HL-60/S4 treated with retinoic acid at 250 ng/mL for 4 days and 3 days (cell line): ENCODE data around the gene LYPD6.

Experiments
- in situ Hi-C: fragments of 300-500 bp; cut with MboI; formaldehyde crosslinking; loops from 2 replicates; pipeline ENCODE4 v1.7.0; 2022; ENCODE audit warnings: low sequenced_read_pairs

The LYPD6 gene

DNA sequence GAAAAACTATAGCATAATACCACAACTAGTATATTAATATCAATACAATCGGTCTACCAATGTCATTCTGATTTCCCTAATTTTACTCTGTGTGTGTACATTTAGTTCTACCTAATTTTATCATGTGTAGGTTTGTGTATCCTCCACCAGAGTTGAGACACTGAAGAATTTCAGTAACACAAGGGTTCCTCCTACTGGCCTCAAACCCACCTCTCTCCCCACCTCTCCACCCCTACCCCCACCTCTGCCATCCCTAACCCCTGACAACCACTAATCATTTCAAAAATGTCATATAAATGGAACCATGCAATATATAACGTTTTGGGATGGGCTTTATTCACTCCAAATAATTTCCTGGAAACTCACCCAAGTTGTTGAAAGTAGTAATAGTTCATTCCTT lies 117.9 kb downstream of the LYPD6 start:
- in situ Hi-C loops, result no loop called here

DNA sequence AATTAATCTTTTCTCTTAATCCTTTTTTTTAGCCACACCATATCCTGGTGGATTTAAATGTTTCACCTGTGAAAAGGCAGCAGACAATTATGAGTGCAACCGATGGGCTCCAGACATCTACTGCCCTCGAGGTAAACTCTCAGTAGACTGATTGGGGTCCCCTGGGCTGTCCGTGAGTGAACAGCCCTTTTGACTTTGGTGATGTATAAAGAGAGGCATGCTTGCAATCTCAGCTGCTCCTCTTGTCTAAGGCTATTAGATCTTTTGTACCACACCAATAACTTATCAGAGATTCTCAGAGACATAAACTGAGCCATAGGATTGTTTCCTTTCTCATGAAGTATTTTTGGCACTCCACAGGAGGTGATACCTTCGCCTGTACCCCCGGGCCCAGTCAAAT lies 118.6 kb downstream of the LYPD6 start:
- in situ Hi-C loops, result no loop called here

DNA sequence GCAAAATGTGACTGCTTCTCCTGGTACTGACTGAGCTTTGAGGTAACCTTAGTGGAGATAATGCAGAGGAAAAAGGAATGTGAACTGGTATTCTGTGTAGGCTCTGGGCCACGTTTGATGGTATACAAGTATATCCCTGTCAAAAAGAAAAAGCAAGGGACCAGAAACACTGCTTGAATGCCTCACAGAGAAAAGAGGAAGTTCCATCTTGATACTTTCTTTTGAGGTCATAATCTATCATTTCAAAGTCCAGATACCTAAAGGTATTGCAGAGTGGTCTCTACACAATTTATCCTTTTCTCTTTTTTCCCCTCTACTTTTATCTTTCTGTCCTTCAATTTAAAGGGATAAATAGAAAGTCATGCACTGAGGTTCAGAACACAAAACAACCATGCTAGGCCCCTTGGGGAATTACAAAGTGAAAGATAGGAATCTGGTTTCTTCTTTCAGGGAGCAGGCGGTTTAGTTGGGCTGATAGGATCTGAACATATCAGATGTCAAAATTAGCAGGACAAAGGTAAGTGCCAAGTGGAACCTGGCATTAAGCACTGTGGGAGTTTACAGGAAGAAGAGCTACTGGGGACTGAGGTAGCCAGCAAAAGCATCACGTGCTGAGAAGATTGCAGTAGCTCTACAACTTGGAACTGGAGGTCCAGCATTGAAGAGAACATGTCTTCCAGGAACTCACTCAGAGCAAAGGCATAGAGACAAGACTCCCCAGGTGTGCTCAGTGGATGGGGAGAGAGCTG lies 121.2 kb downstream of the LYPD6 start:
- in situ Hi-C loops, result no loop called here

DNA sequence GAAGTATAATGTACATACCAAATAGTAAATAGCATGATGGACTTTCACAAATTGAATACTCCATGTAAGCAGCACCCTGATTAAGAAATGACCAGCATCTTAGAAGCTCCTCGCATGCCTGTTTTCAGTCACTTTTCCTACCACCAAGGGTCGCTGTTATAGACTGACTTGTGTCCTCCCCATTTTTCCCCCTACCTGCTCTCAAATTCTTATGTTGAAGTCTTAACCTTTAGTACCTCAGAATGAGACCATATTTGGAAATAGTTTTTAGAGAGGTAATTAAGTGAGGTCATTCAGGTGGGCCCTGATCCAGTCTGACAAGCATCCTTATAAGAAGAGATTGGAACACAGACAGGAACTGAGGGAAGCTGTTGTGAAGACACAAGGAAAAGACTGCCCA lies 125.9 kb downstream of the LYPD6 start:
- in situ Hi-C loops, result no loop called here

DNA sequence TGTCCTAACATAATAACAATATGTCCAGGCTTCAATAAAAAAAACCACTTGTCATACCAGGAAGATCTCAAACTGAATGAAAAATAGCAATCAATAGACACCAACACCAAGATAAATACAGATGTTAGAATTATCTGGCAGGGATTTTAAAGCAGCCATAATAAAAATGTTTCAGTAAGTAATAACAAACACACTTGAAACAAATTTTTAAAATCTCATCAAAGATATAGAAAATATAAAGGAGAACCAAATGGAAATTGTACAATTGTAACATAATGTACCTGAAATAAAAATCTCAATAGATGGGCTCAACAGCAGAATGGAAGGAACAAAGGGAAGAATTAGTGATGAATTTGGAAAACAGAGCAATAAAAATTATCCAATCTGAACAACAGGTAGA lies 128.1 kb downstream of the LYPD6 start:
- in situ Hi-C loops, result no loop called here

DNA sequence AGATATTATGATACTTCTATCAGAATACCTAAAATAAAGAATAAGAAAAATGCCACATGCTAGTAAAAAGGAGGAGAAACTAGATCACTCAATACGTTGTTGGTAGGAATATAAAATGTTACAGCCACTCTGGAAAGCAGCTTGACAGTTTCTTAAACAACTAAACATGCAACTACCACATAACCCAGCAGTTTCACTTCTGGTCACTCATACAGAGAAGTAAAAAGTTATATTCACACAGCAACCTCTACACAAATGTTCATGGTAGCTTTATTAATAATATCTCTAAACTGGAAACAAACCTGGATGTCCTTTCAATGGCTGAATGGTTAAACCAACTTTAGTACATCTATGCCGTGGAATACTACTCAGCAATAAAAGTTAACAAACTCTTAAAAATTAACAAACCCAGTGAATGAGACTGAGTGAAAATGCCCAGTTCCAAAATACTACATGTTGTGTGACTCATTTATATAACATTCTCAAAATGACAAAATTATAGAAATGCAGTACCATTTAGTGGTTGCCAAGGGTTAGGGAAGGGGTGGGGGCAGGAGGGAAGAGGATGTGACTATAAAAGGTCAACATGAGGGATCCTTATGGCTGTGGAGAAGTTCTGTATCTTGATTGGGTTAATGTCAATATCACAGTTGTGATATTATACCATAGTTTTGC lies 133.1 kb downstream of the LYPD6 start:
- in situ Hi-C loops, result no loop called here

DNA sequence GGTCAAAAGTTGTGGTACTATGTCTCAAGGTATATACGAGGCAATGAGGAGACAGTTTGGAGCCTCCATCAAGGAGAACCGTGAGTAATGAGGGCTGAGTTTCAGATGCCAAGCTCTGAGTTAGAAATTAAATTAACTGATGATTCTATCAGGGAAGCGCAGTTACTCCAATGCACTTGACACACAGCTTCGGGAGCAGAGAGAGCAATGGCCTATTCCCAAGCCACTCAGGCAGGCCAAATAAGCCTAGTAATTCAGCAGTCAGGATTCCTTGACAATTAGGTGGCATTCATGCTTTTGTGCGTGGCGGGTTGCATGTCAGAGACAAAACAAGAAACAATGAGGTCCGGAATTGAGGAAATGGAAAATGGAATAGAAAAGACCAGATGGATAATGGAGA lies 134.0 kb downstream of the LYPD6 start:
- in situ Hi-C loops, result no loop called here

DNA sequence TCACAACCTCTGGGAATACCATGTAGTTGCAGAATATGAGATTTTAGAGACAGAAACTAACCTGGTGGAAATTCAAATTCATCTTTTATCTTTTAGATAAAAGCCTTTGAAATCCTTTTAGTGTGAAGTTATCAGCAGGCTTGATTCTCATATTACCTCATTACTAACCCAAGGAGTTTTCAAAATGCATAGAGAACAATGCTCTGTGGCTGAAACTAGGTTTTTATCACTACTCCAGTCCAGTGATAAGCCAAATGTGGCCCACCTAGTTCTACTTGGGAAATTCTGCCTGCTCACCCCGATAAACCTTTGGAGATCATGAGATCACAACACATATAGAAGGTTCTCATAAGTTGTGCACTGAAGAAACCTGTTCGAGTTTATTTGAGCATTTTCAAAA lies 135.5 kb downstream of the LYPD6 start:
- in situ Hi-C loops, result no loop called here

DNA sequence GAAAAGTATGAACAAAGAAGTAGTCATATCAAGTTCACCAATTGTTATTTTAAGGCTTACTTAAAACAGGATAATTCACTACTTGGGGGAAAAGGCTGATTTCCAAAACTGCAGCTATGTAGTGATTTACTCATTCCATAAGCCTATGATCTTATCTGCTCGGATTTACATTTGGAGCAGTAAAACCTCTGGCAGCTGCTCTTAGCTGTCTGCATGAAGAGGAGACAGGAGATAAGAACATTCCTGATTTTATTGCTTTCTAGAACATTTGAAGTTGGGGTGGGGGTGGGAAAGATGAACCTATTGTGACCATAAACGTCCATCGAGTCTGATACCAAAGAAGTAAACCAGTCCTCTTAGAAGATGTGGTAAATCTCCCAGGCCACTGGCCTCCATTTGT lies 136.2 kb downstream of the LYPD6 start:
- in situ Hi-C loops, result no loop called here

DNA sequence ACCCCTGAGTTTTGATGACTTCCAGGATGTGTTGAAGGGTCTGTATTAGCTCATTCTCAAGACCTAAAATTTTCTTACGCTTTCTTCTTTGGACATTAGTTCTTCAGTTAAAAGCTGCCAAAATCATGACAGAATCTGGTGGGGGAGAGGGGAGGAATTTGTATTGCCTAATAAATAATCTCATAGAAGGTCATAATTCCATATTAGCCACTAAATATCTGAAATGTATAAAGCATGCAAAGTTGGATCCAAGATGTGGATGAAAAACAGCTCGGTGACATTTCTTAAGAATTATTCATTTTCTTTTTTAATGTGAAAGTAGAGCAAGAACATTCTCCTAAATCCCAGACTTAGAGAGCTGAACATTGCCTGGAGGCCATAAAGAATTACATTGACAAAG lies 137.0 kb downstream of the LYPD6 start:
- in situ Hi-C loops, result no loop called here

DNA sequence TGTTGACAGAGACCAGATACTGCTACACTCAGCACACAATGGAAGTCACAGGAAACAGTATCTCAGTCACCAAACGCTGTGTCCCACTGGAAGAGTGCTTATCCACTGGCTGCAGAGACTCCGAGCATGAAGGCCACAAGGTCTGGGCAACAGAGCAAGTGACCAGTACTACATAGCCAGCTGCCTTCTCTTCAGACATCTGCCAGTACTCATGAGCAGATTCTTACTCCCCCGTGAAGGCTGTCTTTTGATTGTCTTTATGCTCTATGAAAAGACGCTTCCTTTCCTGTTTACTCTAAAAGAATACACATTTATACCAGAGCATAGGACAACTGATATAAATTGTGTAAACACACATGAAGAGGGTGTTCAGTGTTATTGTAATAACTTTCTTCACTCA lies 138.2 kb downstream of the LYPD6 start:
- in situ Hi-C loops, result no loop called here

DNA sequence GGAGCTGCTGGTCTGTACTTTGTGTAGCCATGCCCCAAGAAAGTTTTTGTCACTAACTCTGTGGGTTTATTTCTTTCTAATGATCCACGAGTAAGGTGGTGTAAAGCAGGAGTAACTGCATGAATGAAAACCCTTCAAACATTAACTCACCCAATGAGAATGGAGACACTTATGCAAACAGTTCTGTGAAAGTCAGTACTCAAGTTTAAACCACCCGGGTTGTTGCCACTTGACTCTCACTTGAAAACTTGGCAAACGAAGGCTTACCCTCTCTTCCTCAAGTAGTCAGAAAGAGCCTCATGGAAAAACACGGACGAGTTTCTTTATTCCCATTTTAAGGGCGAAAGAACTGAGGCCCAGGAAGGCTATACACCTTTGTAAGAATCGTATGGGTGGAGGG lies 139.7 kb downstream of the LYPD6 start:
- in situ Hi-C loops, result no loop called here

DNA sequence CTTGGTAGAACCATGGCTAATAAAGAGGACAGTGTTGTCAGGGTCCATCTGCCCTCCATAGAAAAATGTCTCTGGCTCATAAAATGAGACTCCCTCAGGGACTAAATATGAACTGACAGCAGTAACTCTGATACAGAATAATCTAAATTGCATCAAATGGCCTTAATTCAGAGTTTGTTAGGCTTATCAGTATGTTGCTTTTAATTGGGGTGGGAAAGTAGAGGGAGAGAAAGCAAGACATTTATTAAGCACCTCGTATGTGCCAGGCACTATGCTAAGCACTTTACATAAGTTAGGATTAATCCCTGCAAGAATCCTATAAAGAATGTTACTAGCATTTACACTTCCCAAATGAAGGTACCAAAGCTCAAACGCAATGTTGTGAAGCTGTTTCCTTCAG lies 142.0 kb downstream of the LYPD6 start:
- in situ Hi-C loops, result no loop called here

DNA sequence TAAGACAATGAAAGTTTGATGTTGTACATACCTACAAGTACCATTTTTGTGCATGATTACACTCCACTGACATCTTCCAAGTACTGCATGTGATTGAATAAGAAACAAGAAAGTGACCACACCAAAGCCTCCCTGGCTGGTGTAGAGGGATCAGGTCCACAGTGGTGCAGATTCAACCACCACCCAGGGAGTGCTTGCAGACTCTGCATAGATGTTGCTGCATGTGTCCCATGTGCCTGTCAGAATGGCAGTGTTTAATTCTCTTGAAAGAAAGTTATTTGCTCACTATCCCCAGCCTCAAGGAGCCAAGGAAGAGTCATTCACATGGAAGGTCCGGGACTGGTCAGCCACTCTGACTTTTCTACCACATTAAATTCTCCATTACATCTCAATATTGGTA lies 142.7 kb downstream of the LYPD6 start:
- in situ Hi-C loops, result no loop called here

DNA sequence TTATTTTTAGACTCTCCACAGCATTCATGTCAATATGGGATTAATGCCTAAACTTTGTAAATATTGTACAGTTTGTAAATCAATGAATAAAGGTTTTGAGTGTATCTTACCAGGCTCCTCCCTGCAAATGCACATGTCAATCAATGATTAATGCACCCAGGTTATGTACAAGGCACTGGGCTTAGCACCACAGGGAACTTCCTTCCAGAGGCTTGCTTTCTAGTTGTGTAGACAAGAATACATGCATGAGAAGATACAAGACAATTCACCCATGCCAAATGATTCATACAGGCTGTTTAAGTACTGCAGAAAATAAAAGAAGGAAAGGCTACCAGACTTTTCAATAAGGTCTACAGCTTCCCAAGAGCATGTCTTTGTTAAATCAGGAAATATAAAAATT lies 143.1 kb downstream of the LYPD6 start:
- in situ Hi-C loops, result no loop called here

DNA sequence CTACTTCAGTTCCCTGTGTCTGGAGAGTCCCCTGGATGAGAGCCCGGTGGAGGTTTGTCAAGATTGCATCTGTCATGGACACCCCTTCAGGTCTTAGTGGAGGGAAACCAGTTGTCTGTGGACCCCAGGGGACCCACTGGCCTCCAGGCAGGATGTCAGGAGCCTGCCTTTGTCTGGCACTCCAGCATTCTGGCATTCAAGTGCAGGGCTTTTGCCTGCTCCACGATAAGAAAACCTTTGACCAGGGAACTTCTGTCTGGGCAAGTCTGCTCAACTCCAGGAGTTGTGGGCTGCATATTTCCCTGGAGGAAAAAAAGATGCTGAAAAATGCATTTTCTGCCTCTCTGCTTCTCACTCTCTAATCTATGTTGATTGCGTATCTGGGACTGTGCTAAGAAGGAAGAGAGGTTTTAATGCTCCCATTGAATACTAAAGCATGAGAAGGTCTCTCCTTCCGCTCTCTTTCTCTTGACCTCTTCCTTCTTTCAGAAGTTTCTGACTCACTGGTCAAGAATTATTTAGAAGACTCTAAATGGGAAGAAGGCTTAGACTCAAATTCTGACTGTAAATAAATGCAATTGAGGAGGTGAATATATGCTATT lies 152.7 kb downstream of the LYPD6 start:
- in situ Hi-C loops, result no loop called here

DNA sequence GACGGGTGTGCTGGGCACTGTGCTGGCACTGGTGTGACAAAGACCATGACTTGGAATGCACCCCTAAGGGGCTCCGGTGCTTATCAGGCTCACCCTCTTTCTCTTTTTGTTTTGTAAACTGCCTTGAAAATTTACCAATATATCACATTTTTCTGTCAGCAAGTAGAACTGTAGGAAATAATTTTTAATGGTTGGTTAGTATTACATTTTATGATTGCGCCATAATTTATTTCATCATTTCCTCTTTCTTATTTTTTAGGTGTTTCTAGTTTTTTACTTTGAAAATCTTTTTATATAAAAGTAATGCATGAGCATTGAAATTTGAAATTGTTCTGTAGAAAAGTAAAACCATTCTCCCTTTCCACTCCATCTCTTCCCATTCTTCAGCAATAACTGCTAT lies 156.3 kb downstream of the LYPD6 start:
- in situ Hi-C loops, result no loop called here

DNA sequence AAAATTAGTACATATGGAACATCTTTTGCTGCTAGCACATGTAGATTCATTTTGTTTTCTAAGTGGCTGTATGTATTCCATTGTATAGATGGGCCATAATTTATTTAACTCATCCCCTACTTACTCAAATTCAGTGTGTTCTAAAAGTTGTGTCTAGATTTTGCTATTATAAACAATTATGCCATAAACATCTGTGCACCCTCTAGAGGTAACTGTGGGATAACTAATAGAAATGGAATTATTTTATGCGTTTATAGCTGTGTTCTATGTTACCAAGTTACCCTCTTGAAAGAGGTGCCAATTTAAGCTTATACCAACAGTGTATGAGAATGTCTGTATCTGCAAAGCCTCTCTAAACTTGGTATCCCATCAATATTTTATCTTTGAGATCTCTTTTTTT lies 156.8 kb downstream of the LYPD6 start:
- in situ Hi-C loops, result no loop called here

DNA sequence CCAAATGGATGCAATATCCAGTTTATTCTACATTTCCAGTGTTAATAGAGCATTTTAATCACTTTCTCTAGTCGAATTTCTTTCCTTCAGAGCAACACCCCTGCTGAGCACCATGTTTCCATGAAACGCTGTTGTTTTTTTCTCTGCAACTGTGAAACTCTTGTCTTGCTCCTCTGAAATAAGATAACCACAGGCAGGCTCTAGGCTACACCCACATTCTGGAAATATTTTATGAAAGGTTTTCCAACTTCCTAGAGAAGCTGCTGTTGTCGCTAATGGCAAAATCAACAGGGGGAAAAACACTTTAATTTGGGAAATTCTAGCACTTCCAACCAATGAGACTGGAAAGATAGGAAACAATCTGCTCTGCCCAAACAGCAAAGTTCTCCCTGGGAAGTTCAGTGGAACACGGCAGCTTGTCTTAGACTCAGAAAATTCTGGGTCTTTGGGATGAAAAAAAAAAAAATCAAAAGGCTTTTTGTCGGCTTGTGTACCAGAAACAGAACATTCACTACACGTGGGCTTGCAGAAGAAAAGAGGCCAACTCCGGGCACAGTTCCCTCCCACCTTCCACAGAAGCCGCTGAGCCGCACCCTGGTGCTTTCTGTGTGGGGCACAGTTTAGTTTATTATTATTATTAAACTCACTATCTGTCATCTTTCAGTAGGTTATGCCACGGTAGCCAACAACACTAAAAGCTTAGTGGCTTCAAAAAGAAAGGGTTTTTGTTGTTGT lies 158.5 kb downstream of the LYPD6 start:
- in situ Hi-C loops, result no loop called here

DNA sequence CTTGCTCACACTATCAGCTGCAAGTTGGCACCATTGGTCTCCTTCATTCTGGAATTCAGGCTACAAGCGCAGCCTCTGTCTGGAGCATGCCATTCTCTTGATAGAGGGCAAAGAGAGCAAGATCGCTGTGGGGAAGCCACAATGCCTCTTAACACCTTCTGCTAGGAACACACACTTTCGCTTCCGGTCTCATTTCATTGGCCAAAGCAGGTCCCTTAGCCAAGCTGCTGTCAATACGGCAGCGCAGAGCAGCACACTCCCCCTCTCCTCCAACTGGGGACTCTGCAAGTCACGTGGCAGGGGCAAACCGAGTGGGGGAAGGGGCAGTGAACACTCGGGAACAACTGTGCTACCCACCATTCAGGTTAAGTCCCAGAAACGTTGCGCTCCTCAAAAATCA lies 159.1 kb downstream of the LYPD6 start:
- in situ Hi-C loops, result no loop called here

DNA sequence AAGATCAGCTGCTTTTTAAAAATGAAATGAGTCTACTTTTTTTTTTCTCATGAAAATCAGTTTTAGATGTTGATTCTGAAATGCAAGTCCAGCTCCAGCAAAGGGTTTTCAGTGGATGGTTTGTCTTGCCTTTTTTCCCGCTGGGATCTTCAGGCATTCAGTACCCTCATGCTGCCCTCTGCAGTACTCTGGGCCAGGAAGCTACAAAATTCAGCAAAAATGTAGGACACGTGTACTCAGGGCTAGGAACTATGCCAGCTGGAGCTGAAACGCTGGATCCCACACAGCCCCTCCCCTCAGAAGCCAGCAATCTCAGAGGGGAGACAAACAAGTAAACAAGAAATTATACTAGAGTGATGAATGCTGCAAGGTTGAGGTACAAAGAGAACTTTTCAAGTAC lies 159.9 kb downstream of the LYPD6 start:
- in situ Hi-C loops, result no loop called here

DNA sequence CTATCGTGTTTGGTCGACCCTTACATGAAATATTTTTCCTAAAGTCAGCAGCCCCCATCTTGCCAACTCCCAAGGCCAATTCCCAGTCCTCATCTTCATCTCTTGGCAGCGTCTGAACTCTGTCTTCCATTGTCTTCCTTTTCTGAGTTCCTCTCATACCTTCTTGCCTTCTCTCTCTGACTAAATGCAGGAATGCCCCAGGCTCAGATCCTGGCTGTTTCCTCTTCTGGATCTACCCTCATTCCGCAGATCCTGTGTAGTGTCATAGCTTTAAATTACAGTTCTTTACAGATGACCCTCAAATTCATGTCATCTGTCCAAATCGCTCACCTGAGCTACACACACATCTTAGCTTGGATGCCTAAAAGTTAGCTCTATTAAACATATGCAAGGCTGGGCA lies 162.5 kb downstream of the LYPD6 start:
- in situ Hi-C loops, result no loop called here
